AG09319 (cell line): ENCODE measurements around the gene MT1H.
"Not testable (repeated sequence)": the region's sequence is repeated elsewhere in the genome, so short reads cannot be mapped to it uniquely, and the experiment has no call there.

ENCODE experiments used
- DNase-seq: peaks from one replicate; pipeline ENCODE4 v3.0.0-alpha.2; 2010; ENCODE audit warnings: low read depth; ENCODE audit errors: extremely low read depth
- CTCF ChIP-seq: IDR thresholded peaks from 2 replicates; pipeline ENCODE4 v1.5.1; 2011; ENCODE audit warnings: low read depth, mild to moderate bottlenecking, inconsistent platforms, low read length, moderate library complexity

Gene MT1H

GRCh38 chr16:56670620-56670934 lies 963 bp downstream of the MT1H start:
- DNase-seq: no peak
- no peak for TF ChIP-seq CTCF

- peak; percentile 29 for DNase-seq
Observed at GRCh38 chr16:56671691-56672090, 2.1 kb downstream of the MT1H start.

GRCh38 chr16:56672171-56672570 lies 2.6 kb downstream of the MT1H start:
- DNase-seq: not testable (repeated sequence)

- no peak for DNase-seq
- TF ChIP-seq CTCF: no peak
Observed at GRCh38 chr16:56672761-56673536, 3.3 kb downstream of the MT1H start.

GRCh38 chr16:56673921-56674320 lies 4.3 kb downstream of the MT1H start:
- no peak for DNase-seq
- no peak; the same call in 1 of the 2 replicates for TF ChIP-seq CTCF

GRCh38 chr16:56674570-56674969 lies 5.0 kb downstream of the MT1H start:
- DNase-seq: not testable (repeated sequence)

- no peak for DNase-seq
Observed at GRCh38 chr16:56675685-56676210, 6.1 kb downstream of the MT1H start.

GRCh38 chr16:56677474-56677873 lies 7.9 kb downstream of the MT1H start:
- TF ChIP-seq CTCF: no peak
- DNase-seq: no peak

More at GRCh38 chr16:56675685-56676210, 6.1 kb downstream of the MT1H start:
- TF ChIP-seq CTCF: no peak

GRCh38 chr16:56679078-56679730 lies 9.6 kb downstream of the MT1H start:
- no peak for DNase-seq
- no peak for TF ChIP-seq CTCF
